Activated T-cell treated with anti-CD3 and anti-CD28 coated beads, Interleukin-2, amount 50 U/mL, for 1 hour (primary cell): ENCODE results near the gene UBE2C.
"Not testable (repeated sequence)": the region's sequence is repeated elsewhere in the genome, so short reads cannot be mapped to it uniquely, and the experiment has no call there.

Experiments
- DNase-seq: peaks from one replicate; pipeline ENCODE4 v3.0.0-alpha.2; 2020

UBE2C gene

GRCh38 chr20:45798935-45799642, 13.4 kb upstream of the UBE2C start:
- peak; percentile 57 for DNase-seq

GRCh38 chr20:45801851-45802250, 10.6 kb upstream of the UBE2C start:
- DNase-seq = no peak

- DNase-seq = no peak
Observed at GRCh38 chr20:45810191-45810970, 2.1 kb upstream of the UBE2C start.

- no peak for DNase-seq
Observed at GRCh38 chr20:45813006-45813340, 529 bp downstream of the UBE2C start.

GRCh38 chr20:45813489-45813888, 1.0 kb downstream of the UBE2C start:
- no peak for DNase-seq

- no peak for DNase-seq
Observed at GRCh38 chr20:45814314-45814713, 1.9 kb downstream of the UBE2C start.

GRCh38 chr20:45816951-45817350, 4.5 kb downstream of the UBE2C start:
- DNase-seq = no peak

GRCh38 chr20:45817376-45818194, 5.1 kb downstream of the UBE2C start:
- DNase-seq = no peak

- no peak for DNase-seq
Observed at GRCh38 chr20:45818239-45818638, 5.8 kb downstream of the UBE2C start.

- DNase-seq = no peak
Observed at GRCh38 chr20:45819466-45819865, 7.0 kb downstream of the UBE2C start.

- DNase-seq = no peak
Observed at GRCh38 chr20:45821947-45822346, 9.5 kb downstream of the UBE2C start.

- no peak for DNase-seq
Observed at GRCh38 chr20:45822857-45823256, 10.4 kb downstream of the UBE2C start.

GRCh38 chr20:45823949-45824835, 11.7 kb downstream of the UBE2C start:
- DNase-seq = peak; percentile 48

GRCh38 chr20:45826381-45827019, 14.1 kb downstream of the UBE2C start:
- no peak for DNase-seq

- DNase-seq = no peak
Observed at GRCh38 chr20:45827030-45827652, 14.7 kb downstream of the UBE2C start, which contains the start of gene TNNC2. Gene TNNC2 (minus strand): TSS chr20:45827312. CDS start chr20:45827248, 64 bp downstream.

- DNase-seq = no peak
Observed at GRCh38 chr20:45827712-45828111, 15.3 kb downstream of the UBE2C start.

- DNase-seq = no peak
Observed at GRCh38 chr20:45828589-45828988, 16.1 kb downstream of the UBE2C start.

GRCh38 chr20:45829673-45830106, 17.2 kb downstream of the UBE2C start:
- not testable (repeated sequence) for DNase-seq

- no peak for DNase-seq
Observed at GRCh38 chr20:45832619-45833018, 20.2 kb downstream of the UBE2C start.

- DNase-seq = peak; percentile 44
Observed at GRCh38 chr20:45833030-45833882, 20.8 kb downstream of the UBE2C start, which contains the start of gene SNX21. Gene SNX21 (plus strand): TSS chr20:45833799. CDS start chr20:45833920, 121 bp downstream.
